Measurements from ENCODE around the gene SLC9B2.

SLC9B2 gene

DNA sequence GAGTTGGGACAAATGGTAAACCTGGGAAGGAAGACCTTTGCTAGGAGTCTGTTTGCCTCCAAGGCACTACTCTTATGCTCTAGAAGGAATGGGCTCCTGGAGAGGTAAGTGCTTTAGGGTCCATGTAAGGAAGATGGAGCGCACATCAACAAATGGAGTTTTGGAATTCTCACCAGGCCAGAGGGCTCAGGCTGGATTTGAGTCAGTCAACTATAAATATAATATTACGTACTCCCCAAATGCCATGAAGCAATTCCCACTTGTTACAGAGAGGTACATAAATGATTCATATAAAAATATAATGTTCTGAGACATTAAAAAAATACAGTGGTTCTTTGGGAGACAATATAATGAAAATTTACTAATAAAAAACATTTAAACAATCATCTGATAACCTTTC, 55.4 kb downstream of the SLC9B2 start:
- TF ChIP-seq CSDC2 (CRISPR knock-in tag; IDR thresholded peaks at IDR 0.05) (no peak), ZNF8 (CRISPR knock-in tag; IDR thresholded peaks at IDR 0.05) (no peak), TCF4 (CRISPR knock-in tag; IDR thresholded peaks at IDR 0.05; ENCODE audit: borderline replicate concordance) (no peak)
- TF ChIP-seq, protein P1, sequence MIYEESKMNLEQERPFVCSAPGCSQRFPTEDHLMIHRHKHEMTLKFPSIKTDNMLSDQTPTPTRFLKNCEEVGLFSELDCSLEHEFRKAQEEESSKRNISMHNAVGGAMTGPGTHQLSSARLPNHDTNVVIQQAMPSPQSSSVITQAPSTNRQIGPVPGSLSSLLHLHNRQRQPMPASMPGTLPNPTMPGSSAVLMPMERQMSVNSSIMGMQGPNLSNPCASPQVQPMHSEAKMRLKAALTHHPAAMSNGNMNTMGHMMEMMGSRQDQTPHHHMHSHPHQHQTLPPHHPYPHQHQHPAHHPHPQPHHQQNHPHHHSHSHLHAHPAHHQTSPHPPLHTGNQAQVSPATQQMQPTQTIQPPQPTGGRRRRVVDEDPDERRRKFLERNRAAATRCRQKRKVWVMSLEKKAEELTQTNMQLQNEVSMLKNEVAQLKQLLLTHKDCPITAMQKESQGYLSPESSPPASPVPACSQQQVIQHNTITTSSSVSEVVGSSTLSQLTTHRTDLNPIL (CRISPR knock-in tag; IDR thresholded peaks at IDR 0.05; ENCODE audit: low read depth) = no peak
- ATAC-seq = no peak

DNA sequence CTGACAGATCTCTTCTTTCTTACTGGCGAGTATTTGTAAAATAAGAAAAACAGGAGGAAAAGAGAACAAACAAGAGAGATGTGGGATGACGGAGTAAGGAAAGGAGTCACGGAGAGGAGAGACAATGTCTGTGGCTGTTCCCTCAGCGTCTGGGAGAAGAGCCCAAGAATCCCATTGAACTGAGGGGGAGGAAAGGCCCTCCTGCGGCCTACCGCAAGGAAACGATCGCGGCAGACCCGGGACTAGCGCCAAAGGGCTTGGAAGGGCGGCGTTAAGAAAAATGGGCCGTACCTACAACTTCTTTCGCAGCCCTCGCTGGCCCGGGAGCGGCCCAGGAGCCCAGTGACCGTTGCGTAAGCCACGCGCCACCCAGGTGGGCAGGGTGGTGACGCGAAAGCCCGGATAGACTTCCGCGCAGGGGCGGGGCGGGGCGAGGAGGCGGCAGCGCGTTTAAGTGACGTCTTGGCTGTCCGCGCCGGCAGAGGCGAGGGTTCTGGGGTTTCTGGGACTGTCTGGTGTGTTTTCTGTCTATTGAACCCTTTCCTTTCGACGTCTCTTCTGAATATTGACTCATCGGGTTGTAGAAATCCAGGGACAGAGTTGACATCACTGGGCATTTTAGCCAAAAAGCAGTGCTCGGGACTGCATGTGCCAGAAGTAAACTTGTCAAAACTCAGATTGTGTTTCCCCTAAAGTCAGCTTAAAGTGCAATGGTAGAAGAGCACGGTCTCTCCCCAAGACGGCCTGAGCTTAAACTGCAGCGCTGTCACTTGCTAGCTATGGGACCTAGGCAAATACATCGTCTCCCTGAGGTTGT, 57.0 kb downstream of the SLC9B2 start, which contains the start of gene SLC9B1:
Gene SLC9B1 (minus strand): TSS at position 398 of the 817 bp plus-strand sequence. CDS start 27,994 bp downstream, outside the sequence.
- no peak for TF ChIP-seq ZNF70 (CRISPR knock-in tag; IDR thresholded peaks at IDR 0.05)
- TF ChIP-seq SNAI2 (CRISPR knock-in tag; IDR thresholded peaks at IDR 0.05) = no peak
- TF ChIP-seq GLIS3 (CRISPR knock-in tag; IDR thresholded peaks at IDR 0.05) = no peak
- peak; percentile 99 for ATAC-seq

DNA sequence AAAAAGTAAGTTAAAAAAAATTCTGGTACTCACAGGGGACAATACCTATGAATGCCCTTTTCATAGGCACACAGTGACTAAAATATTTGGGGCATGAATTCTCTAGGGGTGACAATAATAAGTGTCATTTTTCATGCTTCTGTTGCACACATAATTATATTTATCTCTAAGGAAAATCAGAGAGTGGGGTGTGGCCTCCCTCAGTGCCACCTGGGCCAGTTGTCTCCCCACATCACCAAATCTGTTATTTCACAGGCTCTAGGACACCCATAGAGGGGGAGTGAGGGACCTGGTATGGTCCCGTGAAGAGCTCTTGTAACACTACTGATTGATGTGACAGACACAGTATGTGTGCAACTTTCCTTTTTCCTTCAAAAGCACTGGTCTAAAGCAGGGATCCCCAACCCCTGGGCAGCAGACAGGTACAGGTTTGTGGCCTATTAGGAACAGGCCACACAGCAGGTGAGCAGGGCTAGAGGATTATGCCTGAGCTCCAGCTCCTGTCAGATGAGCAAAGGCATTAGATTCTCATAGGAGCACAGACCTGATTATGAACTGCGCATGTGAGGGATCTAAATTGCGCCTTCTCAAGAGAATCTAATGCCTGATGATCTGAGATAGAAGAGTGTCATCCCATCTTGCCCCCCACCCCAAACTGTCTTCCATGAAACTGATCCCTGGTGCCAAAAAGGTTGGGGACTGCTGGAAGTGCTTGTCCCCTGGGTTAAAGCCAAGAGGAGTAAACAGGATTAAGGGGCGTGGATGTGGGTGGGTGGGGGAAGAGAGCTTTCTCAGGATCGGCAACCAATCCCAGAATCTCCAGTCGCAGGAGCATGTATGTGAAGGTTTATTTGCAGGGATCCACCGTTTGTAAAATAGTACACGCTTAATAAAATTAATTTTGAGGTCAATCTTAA, 57.9 kb downstream of the SLC9B2 start:
- no peak for TF ChIP-seq PPARA (CRISPR knock-in tag; IDR thresholded peaks at IDR 0.05; ENCODE audit: borderline replicate concordance)
- TF ChIP-seq ZNF8 (CRISPR knock-in tag; IDR thresholded peaks at IDR 0.05) = no peak
- TF ChIP-seq ESRRG (CRISPR knock-in tag; IDR thresholded peaks at IDR 0.05) = no peak
- no peak for TF ChIP-seq CSDC2 (CRISPR knock-in tag; IDR thresholded peaks at IDR 0.05)
- TF ChIP-seq RARB (CRISPR knock-in tag; IDR thresholded peaks at IDR 0.05) = no peak
- no peak for TF ChIP-seq TCF4 (CRISPR knock-in tag; IDR thresholded peaks at IDR 0.05; ENCODE audit: borderline replicate concordance)
- TF ChIP-seq, protein P2, sequence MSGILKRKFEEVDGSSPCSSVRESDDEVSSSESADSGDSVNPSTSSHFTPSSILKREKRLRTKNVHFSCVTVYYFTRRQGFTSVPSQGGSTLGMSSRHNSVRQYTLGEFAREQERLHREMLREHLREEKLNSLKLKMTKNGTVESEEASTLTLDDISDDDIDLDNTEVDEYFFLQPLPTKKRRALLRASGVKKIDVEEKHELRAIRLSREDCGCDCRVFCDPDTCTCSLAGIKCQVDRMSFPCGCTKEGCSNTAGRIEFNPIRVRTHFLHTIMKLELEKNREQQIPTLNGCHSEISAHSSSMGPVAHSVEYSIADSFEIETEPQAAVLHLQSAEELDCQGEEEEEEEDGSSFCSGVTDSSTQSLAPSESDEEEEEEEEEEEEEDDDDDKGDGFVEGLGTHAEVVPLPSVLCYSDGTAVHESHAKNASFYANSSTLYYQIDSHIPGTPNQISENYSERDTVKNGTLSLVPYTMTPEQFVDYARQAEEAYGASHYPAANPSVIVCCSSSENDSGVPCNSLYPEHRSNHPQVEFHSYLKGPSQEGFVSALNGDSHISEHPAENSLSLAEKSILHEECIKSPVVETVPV (CRISPR knock-in tag; IDR thresholded peaks at IDR 0.05) = no peak
- TF ChIP-seq SNAI2 (CRISPR knock-in tag; IDR thresholded peaks at IDR 0.05) = no peak
- TF ChIP-seq, protein P3, sequence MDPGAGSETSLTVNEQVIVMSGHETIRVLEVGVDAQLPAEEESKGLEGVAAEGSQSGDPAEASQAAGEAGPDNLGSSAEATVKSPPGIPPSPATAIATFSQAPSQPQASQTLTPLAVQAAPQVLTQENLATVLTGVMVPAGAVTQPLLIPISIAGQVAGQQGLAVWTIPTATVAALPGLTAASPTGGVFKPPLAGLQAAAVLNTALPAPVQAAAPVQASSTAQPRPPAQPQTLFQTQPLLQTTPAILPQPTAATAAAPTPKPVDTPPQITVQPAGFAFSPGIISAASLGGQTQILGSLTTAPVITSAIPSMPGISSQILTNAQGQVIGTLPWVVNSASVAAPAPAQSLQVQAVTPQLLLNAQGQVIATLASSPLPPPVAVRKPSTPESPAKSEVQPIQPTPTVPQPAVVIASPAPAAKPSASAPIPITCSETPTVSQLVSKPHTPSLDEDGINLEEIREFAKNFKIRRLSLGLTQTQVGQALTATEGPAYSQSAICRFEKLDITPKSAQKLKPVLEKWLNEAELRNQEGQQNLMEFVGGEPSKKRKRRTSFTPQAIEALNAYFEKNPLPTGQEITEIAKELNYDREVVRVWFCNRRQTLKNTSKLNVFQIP (CRISPR knock-in tag; IDR thresholded peaks at IDR 0.05; ENCODE audit: borderline replicate concordance, low read depth) = no peak
- ATAC-seq = peak; percentile 52

DNA sequence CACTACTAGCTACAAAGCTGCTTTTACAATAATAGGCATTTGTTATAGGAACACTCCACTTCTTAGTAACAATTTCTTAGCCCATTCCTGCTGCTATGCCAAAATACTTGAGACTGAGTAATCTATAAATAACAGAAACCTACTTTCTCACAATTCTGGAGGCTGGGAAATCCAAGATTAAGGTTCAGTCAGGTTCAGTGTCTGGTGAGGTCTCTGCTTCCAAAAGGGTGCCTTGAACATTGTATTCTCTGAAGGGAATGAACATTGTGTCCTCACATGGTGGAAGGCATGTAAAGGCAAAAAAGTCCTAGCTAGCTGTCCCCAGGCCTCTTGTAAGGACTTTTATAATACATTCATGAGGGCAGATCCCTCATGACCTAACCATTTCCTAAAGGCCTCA, 64.0 kb downstream of the SLC9B2 start:
- TF ChIP-seq ISL1 (CRISPR knock-in tag; IDR thresholded peaks at IDR 0.05) = no peak
- no peak for TF ChIP-seq TCF4 (CRISPR knock-in tag; IDR thresholded peaks at IDR 0.05; ENCODE audit: borderline replicate concordance)
- TF ChIP-seq ZNF8 (CRISPR knock-in tag; IDR thresholded peaks at IDR 0.05) = no peak
- no peak for TF ChIP-seq ZFP30 (CRISPR knock-in tag; IDR thresholded peaks at IDR 0.05)
- no peak for TF ChIP-seq ZC3H10 (CRISPR knock-in tag; IDR thresholded peaks at IDR 0.05)
- TF ChIP-seq BACH2 (CRISPR knock-in tag; IDR thresholded peaks at IDR 0.05; ENCODE audit: borderline replicate concordance) = no peak
- TF ChIP-seq, protein P1 (CRISPR knock-in tag; IDR thresholded peaks at IDR 0.05; ENCODE audit: low read depth) = no peak
- no peak for TF ChIP-seq ZNF70 (CRISPR knock-in tag; IDR thresholded peaks at IDR 0.05)
- TF ChIP-seq ZFP3 (CRISPR knock-in tag; IDR thresholded peaks at IDR 0.05) = no peak
- TF ChIP-seq CSDC2 (CRISPR knock-in tag; IDR thresholded peaks at IDR 0.05) = no peak
- TF ChIP-seq, protein P4, sequence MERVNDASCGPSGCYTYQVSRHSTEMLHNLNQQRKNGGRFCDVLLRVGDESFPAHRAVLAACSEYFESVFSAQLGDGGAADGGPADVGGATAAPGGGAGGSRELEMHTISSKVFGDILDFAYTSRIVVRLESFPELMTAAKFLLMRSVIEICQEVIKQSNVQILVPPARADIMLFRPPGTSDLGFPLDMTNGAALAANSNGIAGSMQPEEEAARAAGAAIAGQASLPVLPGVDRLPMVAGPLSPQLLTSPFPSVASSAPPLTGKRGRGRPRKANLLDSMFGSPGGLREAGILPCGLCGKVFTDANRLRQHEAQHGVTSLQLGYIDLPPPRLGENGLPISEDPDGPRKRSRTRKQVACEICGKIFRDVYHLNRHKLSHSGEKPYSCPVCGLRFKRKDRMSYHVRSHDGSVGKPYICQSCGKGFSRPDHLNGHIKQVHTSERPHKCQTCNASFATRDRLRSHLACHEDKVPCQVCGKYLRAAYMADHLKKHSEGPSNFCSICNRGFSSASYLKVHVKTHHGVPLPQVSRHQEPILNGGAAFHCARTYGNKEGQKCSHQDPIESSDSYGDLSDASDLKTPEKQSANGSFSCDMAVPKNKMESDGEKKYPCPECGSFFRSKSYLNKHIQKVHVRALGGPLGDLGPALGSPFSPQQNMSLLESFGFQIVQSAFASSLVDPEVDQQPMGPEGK (CRISPR knock-in tag; IDR thresholded peaks at IDR 0.05; ENCODE audit: borderline replicate concordance) = no peak
- TF ChIP-seq GLIS3 (CRISPR knock-in tag; IDR thresholded peaks at IDR 0.05) = no peak
- TF ChIP-seq, protein P2 (CRISPR knock-in tag; IDR thresholded peaks at IDR 0.05) = no peak
- TF ChIP-seq, protein P3 (CRISPR knock-in tag; IDR thresholded peaks at IDR 0.05; ENCODE audit: borderline replicate concordance, low read depth) = no peak
- no peak for TF ChIP-seq OSR1 (CRISPR knock-in tag; IDR thresholded peaks at IDR 0.05)
- TF ChIP-seq ESRRG (CRISPR knock-in tag; IDR thresholded peaks at IDR 0.05) = no peak

More for the DNA sequence above, 64.0 kb downstream of the SLC9B2 start:
- ATAC-seq = no peak

Data from SK-N-SH treated with all-trans-retinoic acid at 6 μM for 48 hours (cell line).